ENCODE results near the gene PID1.

The PID1 gene

DNA sequence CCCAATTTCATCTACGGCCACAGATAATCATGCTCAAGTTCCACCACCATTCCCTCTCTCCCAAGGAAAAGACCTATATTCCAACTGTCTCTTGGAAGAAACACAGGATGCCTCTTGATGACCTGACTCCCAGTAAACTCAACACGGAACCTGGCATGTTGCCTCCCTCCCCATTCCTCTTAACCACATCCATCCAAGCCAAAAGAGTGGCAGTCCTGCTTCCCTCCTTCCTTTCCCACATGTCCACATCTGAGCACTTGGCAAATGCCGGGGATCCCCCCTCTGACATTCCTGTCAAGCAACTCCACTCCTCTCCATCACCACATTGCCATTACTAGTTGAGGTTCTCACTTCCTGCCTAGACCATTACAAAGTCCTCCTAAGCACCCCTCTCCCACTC is 49.4 kb downstream of the PID1 start:
- no peak overlapping the region for H3K4me3 ChIP-seq (IDR thresholded peaks at IDR 0.05; ENCODE audit: insufficient read depth, low read depth, low read length)

DNA sequence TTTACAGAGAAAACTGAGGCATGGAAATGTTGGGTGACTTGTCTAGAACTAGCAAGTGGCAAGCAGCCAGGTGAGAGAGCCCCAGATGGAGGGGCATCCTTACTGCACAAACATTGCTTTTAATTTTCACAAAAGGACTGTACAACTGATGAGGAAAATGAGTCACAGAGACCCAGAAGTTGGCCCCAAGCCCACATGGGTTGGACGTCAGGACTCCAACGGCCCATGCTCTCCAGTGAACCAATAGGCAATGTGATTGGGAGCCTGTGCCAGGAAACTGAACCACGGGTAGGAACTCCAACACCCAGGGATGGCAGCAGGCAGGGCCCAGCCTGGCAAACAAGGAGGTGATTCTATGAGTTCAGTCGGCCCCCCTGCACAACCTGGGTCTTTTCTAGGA is 50.8 kb downstream of the PID1 start:
- no peaks in the 10 kb centered on the region for H3K27me3 ChIP-seq (ENCODE audit: insufficient read depth, low read depth)
- H3K4me3 ChIP-seq (IDR thresholded peaks at IDR 0.05; ENCODE audit: insufficient read depth, low read depth, low read length), result no peak overlapping the region
- TF ChIP-seq, protein P1, sequence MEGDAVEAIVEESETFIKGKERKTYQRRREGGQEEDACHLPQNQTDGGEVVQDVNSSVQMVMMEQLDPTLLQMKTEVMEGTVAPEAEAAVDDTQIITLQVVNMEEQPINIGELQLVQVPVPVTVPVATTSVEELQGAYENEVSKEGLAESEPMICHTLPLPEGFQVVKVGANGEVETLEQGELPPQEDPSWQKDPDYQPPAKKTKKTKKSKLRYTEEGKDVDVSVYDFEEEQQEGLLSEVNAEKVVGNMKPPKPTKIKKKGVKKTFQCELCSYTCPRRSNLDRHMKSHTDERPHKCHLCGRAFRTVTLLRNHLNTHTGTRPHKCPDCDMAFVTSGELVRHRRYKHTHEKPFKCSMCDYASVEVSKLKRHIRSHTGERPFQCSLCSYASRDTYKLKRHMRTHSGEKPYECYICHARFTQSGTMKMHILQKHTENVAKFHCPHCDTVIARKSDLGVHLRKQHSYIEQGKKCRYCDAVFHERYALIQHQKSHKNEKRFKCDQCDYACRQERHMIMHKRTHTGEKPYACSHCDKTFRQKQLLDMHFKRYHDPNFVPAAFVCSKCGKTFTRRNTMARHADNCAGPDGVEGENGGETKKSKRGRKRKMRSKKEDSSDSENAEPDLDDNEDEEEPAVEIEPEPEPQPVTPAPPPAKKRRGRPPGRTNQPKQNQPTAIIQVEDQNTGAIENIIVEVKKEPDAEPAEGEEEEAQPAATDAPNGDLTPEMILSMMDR (conservative IDR thresholded peaks at IDR 0.05; ENCODE audit: low read depth, low read length), result no peak
- H3K79me2 ChIP-seq (ENCODE audit: insufficient read depth, low read depth), result no peaks in the 10 kb centered on the region
- H3K27ac ChIP-seq, result no peak overlapping the region
- no peaks in the 10 kb centered on the region for H3K4me1 ChIP-seq (ENCODE audit: low read depth, poor library complexity, severe bottlenecking)
- H3K4me2 ChIP-seq, result no peak overlapping the region
- H3K36me3 ChIP-seq (ENCODE audit: insufficient read depth), result no peaks in the 10 kb centered on the region
- H2AFZ ChIP-seq (ENCODE audit: low read depth), result no peak overlapping the region
- H4K20me1 ChIP-seq (ENCODE audit: insufficient read depth), result no peaks in the 10 kb centered on the region
- H3K9ac ChIP-seq, result no peak overlapping the region

More for the DNA sequence above, 49.4 kb downstream of the PID1 start:
- no peaks in the 10 kb centered on the region for H3K27me3 ChIP-seq (ENCODE audit: insufficient read depth, low read depth)
- no peaks in the 10 kb centered on the region for H4K20me1 ChIP-seq (ENCODE audit: insufficient read depth)
- TF ChIP-seq, protein P1 (conservative IDR thresholded peaks at IDR 0.05; ENCODE audit: low read depth, low read length), result no peak
- no peaks in the 10 kb centered on the region for H3K79me2 ChIP-seq (ENCODE audit: insufficient read depth, low read depth)
- H3K36me3 ChIP-seq (ENCODE audit: insufficient read depth), result no peaks in the 10 kb centered on the region
- no peaks in the 10 kb centered on the region for H3K4me1 ChIP-seq (ENCODE audit: low read depth, poor library complexity, severe bottlenecking)
- no peak overlapping the region for H2AFZ ChIP-seq (ENCODE audit: low read depth)
- H3K27ac ChIP-seq, result no peak overlapping the region
- H3K9ac ChIP-seq, result no peak overlapping the region
- H3K4me2 ChIP-seq, result no peak overlapping the region

DNA sequence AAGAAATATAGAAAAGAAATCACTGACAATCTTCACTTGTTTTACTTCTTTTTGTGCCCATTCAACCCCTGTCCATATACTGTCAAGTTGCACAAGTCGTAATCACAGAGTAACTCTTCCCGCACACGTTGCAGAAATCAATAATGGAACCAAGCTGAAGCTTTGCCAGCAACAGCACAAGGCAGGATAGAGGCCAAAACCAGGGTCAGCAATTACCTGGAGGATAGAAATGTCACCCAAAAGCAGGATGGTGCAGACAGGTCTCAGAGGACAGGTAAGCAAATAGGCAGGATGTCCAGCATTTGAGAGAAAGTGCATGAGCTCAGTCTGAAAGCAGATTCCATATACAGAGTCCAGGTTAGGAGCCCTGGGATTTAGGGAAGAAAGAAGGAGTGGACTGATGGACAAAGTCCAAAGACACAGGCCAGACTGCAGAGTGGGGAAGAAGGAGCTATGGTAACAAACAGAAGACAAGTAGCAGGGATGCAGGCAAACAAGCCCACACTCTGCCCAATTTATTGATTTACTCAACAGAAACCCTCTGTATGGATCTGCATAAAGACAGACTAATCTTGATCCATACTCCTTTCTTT is 52.7 kb downstream of the PID1 start:
- no peaks in the 10 kb centered on the region for H4K20me1 ChIP-seq (ENCODE audit: insufficient read depth)
- H3K36me3 ChIP-seq (ENCODE audit: insufficient read depth), result no peaks in the 10 kb centered on the region
- H3K4me2 ChIP-seq, result no peak overlapping the region
- no peak overlapping the region for H2AFZ ChIP-seq (ENCODE audit: low read depth)
- H3K27me3 ChIP-seq (ENCODE audit: insufficient read depth, low read depth), result no peaks in the 10 kb centered on the region
- no peaks in the 10 kb centered on the region for H3K4me1 ChIP-seq (ENCODE audit: low read depth, poor library complexity, severe bottlenecking)
- H3K79me2 ChIP-seq (ENCODE audit: insufficient read depth, low read depth), result no peaks in the 10 kb centered on the region
- TF ChIP-seq, protein P1 (conservative IDR thresholded peaks at IDR 0.05; ENCODE audit: low read depth, low read length), result no peak
- no peak overlapping the region for H3K9ac ChIP-seq
- H3K4me3 ChIP-seq (IDR thresholded peaks at IDR 0.05; ENCODE audit: insufficient read depth, low read depth, low read length), result no peak overlapping the region
- no peak overlapping the region for H3K27ac ChIP-seq

GRCh38 chr2:229212241-229212640 is 58.8 kb downstream of the PID1 start:
- TF ChIP-seq, protein P1 (conservative IDR thresholded peaks at IDR 0.05; ENCODE audit: low read depth, low read length), result no peak
- no peak overlapping the region for H3K4me3 ChIP-seq (IDR thresholded peaks at IDR 0.05; ENCODE audit: insufficient read depth, low read depth, low read length)

More at GRCh38 chr2:229212241-229212640, 58.8 kb downstream of the PID1 start:
- Histone ChIP-seq H3K36me3 (ENCODE audit: insufficient read depth) (no peaks in the 10 kb centered on the region), H3K27me3 (ENCODE audit: insufficient read depth, low read depth) (no peaks in the 10 kb centered on the region), H3K27ac (no peak overlapping the region), H4K20me1 (ENCODE audit: insufficient read depth) (no peaks in the 10 kb centered on the region), H3K4me1 (ENCODE audit: low read depth, poor library complexity, severe bottlenecking) (no peaks in the 10 kb centered on the region), H2AFZ (ENCODE audit: low read depth) (no peak overlapping the region), H3K79me2 (ENCODE audit: insufficient read depth, low read depth) (no peaks in the 10 kb centered on the region), H3K9ac (no peak overlapping the region), H3K4me2 (no peak overlapping the region)
